ENCODE data around the gene PDZD2. TPM values are rescaled to one million over a fixed set of nuclear protein-coding genes. Genes with fewer than 3 reads are reported as not detected.

Gene PDZD2
- total RNA-seq, 3 donors from 2014 or later: 1.8 to 10.1 (median 2.1) TPM

DNA sequence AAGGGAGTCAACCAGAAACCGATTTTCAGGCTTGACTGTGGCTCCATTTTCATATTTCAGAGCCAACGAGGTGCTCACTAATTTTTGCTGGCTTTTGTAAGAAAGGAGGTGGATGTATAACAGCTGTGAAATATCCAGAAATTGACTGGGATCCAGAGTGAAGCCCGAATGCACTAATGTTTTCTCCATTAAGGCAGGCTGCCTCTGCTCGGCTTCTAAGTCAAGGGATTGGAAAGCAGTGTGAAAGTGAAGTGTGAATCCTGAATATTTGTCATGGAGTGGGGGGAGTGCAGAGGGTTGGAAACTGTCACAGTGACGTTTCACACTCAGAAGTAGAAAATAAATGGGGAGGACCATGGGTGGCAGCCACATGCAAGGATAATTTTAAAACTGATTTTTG lies 297.8 kb downstream of the PDZD2 start:
- DNase-seq (no peak), ATAC-seq (no peak)
- intact Hi-C loops (cut with DNase I, micrococcal nuclease): no loop called here
- Histone ChIP-seq H3K4me3 (no peak overlapping the region), H3K36me3 (ENCODE audit: low read depth) (no peaks in the 10 kb centered on the region), H3K4me1 (ENCODE audit: low read depth) (no peaks in the 10 kb centered on the region), H3K9me3 (no peaks in the 10 kb centered on the region)
- no peak for TF ChIP-seq CTCF (IDR thresholded peaks at IDR 0.05)

DNA sequence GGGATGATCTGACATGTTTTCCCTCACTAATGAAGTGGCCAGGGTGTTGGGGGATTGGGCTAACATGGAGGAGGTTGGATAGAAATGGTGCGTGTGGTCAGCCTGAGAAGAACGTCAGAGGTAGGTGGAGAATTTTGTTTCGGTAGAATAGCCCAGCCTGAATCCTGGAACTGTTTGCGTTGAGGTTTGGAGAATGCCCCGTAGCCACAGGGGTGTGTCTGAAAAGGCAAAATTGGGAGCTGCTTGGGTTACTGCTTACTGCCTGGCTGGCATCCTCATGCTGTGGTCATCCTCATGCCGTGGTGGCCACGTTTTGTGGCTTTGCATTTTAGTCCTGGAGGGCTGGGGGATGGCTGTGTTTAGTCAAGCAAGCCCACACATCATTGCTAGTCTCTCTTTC lies 298.3 kb downstream of the PDZD2 start:
- ATAC-seq (no peak), DNase-seq (no peak)
- intact Hi-C loops (cut with DNase I, micrococcal nuclease): no loop called here
- no peaks in the 10 kb centered on the region for H3K9me3 ChIP-seq
- H3K4me3 ChIP-seq: no peak overlapping the region
- TF ChIP-seq CTCF (IDR thresholded peaks at IDR 0.05): no peak
- H3K4me1 ChIP-seq (ENCODE audit: low read depth): no peaks in the 10 kb centered on the region
- no peaks in the 10 kb centered on the region for H3K36me3 ChIP-seq (ENCODE audit: low read depth)

GRCh38 chr5:31937703-31938102 lies 298.8 kb downstream of the PDZD2 start:
- H3K9me3 ChIP-seq: no peaks in the 10 kb centered on the region
- no peaks in the 10 kb centered on the region for H3K4me1 ChIP-seq (ENCODE audit: low read depth)
- no peak for ATAC-seq
- no peaks in the 10 kb centered on the region for H3K36me3 ChIP-seq (ENCODE audit: low read depth)
- no peak for DNase-seq
- H3K4me3 ChIP-seq: no peak overlapping the region
- intact Hi-C loops (cut with DNase I, micrococcal nuclease): no loop called here
- TF ChIP-seq CTCF (IDR thresholded peaks at IDR 0.05): no peak

- ATAC-seq (no peak), DNase-seq (no peak)
- TF ChIP-seq CTCF (IDR thresholded peaks at IDR 0.05): no peak
- Histone ChIP-seq H3K4me1 (ENCODE audit: low read depth) (no peaks in the 10 kb centered on the region), H3K4me3 (no peak overlapping the region), H3K9me3 (no peaks in the 10 kb centered on the region), H3K36me3 (ENCODE audit: low read depth) (no peaks in the 10 kb centered on the region)
- intact Hi-C loops (cut with DNase I, micrococcal nuclease): no loop called here
Measured at GRCh38 chr5:31939151-31939550, 300.2 kb downstream of the PDZD2 start.

GRCh38 chr5:31941151-31941755 lies 302.3 kb downstream of the PDZD2 start:
- DNase-seq (no peak), ATAC-seq (no peak)
- Histone ChIP-seq H3K4me1 (ENCODE audit: low read depth) (no peaks in the 10 kb centered on the region), H3K4me3 (no peak overlapping the region), H3K9me3 (no peaks in the 10 kb centered on the region), H3K36me3 (ENCODE audit: low read depth) (no peaks in the 10 kb centered on the region)
- intact Hi-C loops (cut with DNase I, micrococcal nuclease): no loop called here
- no peak for TF ChIP-seq CTCF (IDR thresholded peaks at IDR 0.05)

- intact Hi-C loops (cut with DNase I, micrococcal nuclease): no loop called here
- H3K9me3 ChIP-seq: no peaks in the 10 kb centered on the region
- no peak for TF ChIP-seq CTCF (IDR thresholded peaks at IDR 0.05)
- H3K36me3 ChIP-seq (ENCODE audit: low read depth): no peaks in the 10 kb centered on the region
- DNase-seq (no peak), ATAC-seq (no peak)
- H3K4me3 ChIP-seq: no peak overlapping the region
- no peaks in the 10 kb centered on the region for H3K4me1 ChIP-seq (ENCODE audit: low read depth)
Measured at GRCh38 chr5:31942546-31942945, 303.6 kb downstream of the PDZD2 start.
